ENCODE results near the gene SIRT3. TPM values are rescaled to one million over a fixed set of nuclear protein-coding genes. Genes with fewer than 3 reads are reported as not detected.

The SIRT3 gene
- total RNA-seq, 1 experiment from 2014 or later, result 13.6 TPM

- H3K36me3 ChIP-seq (ENCODE audit: insufficient read depth, low read length, poor library complexity, severe bottlenecking), result no peaks in the 10 kb centered on the region
- no peaks in the 10 kb centered on the region for H3K9me3 ChIP-seq (ENCODE audit: low read depth, low read length, poor library complexity, severe bottlenecking)
- no peak overlapping the region for H3K27ac ChIP-seq (ENCODE audit: low read depth, low read length, poor library complexity, severe bottlenecking)
- POLR2A ChIA-PET (ENCODE audit: low non-redundant PET), result no interaction called here
- intact Hi-C loops (cut with micrococcal nuclease; ENCODE audit: unreplicated experiment), result no loop called here
- BruUV-seq (replicated peaks), result no TSS peak
- no peak overlapping the region for H3K4me3 ChIP-seq (ENCODE audit: low read depth, low read length, poor library complexity, severe bottlenecking)
- no peak for TF ChIP-seq CTCF (conservative IDR thresholded peaks at IDR 0.05; ENCODE audit: low read depth, low read length)
- TF ChIP-seq EZH2 (IDR thresholded peaks at IDR 0.05; ENCODE audit: borderline replicate concordance, low read depth, low read length, poor library complexity, severe bottlenecking), result no peak
- peaks cover under 1% of the 10 kb centered on the region for H3K4me1 ChIP-seq (ENCODE audit: insufficient read depth, low read length, poor library complexity, severe bottlenecking)
- no peak for DNase-seq (ENCODE audit: low spot score)
- CTCF ChIA-PET, result no interaction called here
- H3K27me3 ChIP-seq (replicated peaks; ENCODE audit: insufficient read depth, low read depth, low read length, poor library complexity), result peaks cover 34% of the 10 kb centered on the region
Observed at GRCh38 chr11:284105-285020, 48.2 kb upstream of the SIRT3 start.

- CTCF ChIA-PET, result interaction anchor here (0.7 kb wide), 1 partner anchor 29 kb away, joined by 3 read pairs; no protein-coding TSS in a partner anchor
Observed at GRCh38 chr11:283405-284104, 47.4 kb upstream of the SIRT3 start.

More at GRCh38 chr11:283405-284104, 47.4 kb upstream of the SIRT3 start:
- no peaks in the 10 kb centered on the region for H3K36me3 ChIP-seq (ENCODE audit: insufficient read depth, low read length, poor library complexity, severe bottlenecking)
- intact Hi-C loops (cut with micrococcal nuclease; ENCODE audit: unreplicated experiment), result no loop called here
- no peaks in the 10 kb centered on the region for H3K4me1 ChIP-seq (ENCODE audit: insufficient read depth, low read length, poor library complexity, severe bottlenecking)
- peaks cover 42% of the 10 kb centered on the region for H3K27me3 ChIP-seq (replicated peaks; ENCODE audit: insufficient read depth, low read depth, low read length, poor library complexity)
- TF ChIP-seq CTCF (conservative IDR thresholded peaks at IDR 0.05; ENCODE audit: low read depth, low read length) (no peak), EZH2 (IDR thresholded peaks at IDR 0.05; ENCODE audit: borderline replicate concordance, low read depth, low read length, poor library complexity, severe bottlenecking) (no peak)
- no TSS peak for BruUV-seq (replicated peaks)
- H3K27ac ChIP-seq (ENCODE audit: low read depth, low read length, poor library complexity, severe bottlenecking), result no peak overlapping the region
- no peak for DNase-seq (ENCODE audit: low spot score)
- POLR2A ChIA-PET (ENCODE audit: low non-redundant PET), result no interaction called here
- no peaks in the 10 kb centered on the region for H3K9me3 ChIP-seq (ENCODE audit: low read depth, low read length, poor library complexity, severe bottlenecking)
- H3K4me3 ChIP-seq (ENCODE audit: low read depth, low read length, poor library complexity, severe bottlenecking), result no peak overlapping the region
